GM10248 (cell line): ENCODE measurements around the gene GPATCH8.

Experiments used
- CTCF ChIA-PET: fragments of 300-600 bp; sonication (Branson Sonifier 250); formaldehyde crosslinking; extraction: SDS; loops from one replicate; lab custom pipeline; 2021; ENCODE audit warnings: antibody characterized with exemption; lab: Yijun Ruan, JAX
- POLR2A ChIA-PET: fragments of 350-650 bp; sonication (Branson Sonifier 250); formaldehyde crosslinking; extraction: SDS; loops from one replicate; lab custom pipeline; 2020; ENCODE audit warnings: antibody characterized with exemption; lab: Yijun Ruan, JAX
- DNase-seq: peaks from one replicate; pipeline ENCODE4 v3.0.0; 2012; ENCODE audit errors: extremely low spot score
- TF ChIP-seq, protein P1 (sequence below): IDR thresholded peaks from 2 replicates; pipeline ENCODE4 v1.5.1; 2012; ENCODE audit warnings: mild to moderate bottlenecking, low read depth; ENCODE audit errors: extremely low read depth, missing control alignments, control extremely low read depth

The GPATCH8 gene

DNA sequence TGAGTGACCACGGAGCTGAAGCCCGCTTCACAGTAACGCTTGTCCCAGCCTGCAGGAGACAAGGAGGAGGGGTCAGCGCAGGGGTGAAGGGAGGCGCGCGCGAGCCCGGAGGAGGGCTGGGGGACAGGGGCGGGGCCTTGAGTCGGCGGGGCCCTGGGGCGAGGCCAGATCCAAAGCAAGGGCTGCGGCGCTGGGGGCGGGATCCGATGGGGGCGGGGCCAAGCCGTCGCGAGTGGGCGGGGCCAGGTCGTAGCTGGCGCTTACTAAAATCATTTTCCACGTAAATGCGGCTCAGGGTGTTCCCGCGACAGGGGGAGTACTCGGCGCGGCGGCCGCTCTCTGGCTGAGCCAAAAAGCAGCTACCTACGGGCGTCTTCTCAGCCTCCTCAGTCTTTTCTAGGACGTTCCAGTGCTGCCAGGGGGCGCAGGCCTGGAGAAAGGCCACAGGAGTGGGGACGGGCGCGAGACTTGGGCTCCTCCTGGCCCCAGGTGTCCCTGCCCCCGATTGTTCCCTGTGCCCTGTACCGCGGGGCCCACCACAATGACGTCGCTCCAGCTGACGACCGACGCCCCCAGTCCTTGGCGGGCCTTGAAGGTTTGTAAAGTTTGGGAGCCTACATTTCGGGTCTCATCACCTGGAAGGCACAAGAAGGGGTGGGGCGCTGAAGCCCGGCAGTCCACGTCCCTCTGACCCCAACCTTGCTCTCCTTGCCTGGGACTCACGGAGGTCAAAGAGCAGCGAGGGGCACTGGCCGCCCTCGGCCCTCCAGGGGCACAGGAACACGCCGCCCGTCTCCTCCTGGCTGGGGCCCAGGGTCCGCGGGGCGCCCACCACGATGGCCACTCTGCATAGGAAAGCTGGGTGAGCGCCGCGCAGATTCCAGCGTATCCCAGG lies 117.7 kb downstream of the GPATCH8 start:
- peak; percentile 93 for DNase-seq
- CTCF ChIA-PET, result interaction anchor here (0.7 to 2.7 kb wide), 10 partner anchors 8 to 175 kb away, joined by 3 to 15 read pairs (median 5); no protein-coding TSS in a partner anchor
- POLR2A ChIA-PET, result interaction anchor here (0.5 kb wide), 1 partner anchor 40 kb away, joined by 3 read pairs; no protein-coding TSS in a partner anchor
- TF ChIP-seq, protein P1, sequence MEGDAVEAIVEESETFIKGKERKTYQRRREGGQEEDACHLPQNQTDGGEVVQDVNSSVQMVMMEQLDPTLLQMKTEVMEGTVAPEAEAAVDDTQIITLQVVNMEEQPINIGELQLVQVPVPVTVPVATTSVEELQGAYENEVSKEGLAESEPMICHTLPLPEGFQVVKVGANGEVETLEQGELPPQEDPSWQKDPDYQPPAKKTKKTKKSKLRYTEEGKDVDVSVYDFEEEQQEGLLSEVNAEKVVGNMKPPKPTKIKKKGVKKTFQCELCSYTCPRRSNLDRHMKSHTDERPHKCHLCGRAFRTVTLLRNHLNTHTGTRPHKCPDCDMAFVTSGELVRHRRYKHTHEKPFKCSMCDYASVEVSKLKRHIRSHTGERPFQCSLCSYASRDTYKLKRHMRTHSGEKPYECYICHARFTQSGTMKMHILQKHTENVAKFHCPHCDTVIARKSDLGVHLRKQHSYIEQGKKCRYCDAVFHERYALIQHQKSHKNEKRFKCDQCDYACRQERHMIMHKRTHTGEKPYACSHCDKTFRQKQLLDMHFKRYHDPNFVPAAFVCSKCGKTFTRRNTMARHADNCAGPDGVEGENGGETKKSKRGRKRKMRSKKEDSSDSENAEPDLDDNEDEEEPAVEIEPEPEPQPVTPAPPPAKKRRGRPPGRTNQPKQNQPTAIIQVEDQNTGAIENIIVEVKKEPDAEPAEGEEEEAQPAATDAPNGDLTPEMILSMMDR, result peak; percentile 4

DNA sequence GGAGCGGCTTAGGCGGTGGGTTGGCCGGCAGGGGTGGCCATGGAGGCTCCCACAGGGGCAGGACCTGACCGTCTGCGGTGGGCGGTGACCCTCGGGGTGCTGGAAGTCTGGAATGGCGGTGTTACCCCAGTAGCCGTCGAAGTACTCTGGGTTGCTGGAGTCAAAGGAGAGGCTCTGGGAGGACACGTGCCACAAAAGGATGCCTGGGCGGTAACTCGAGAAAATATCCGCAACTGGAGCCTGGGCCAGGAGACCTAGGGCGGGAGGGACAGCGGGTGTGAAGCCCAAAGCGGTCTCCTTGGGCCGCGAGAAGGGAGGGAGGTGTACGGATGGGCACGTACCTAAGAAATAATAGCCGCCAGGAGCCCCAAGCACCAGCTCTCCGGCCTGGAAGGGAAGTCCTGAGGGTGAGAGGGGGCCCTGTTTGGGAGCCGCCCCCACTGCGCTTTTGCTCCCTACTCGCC lies 118.4 kb downstream of the GPATCH8 start:
- no peak for DNase-seq
- ChIA-PET CTCF (interaction anchor here (0.8 to 2.7 kb wide), 8 partner anchors 9 to 175 kb away, joined by 3 to 15 read pairs (median 6); no protein-coding TSS in a partner anchor), POLR2A (no interaction called here)
- TF ChIP-seq, protein P1, result no peak

DNA sequence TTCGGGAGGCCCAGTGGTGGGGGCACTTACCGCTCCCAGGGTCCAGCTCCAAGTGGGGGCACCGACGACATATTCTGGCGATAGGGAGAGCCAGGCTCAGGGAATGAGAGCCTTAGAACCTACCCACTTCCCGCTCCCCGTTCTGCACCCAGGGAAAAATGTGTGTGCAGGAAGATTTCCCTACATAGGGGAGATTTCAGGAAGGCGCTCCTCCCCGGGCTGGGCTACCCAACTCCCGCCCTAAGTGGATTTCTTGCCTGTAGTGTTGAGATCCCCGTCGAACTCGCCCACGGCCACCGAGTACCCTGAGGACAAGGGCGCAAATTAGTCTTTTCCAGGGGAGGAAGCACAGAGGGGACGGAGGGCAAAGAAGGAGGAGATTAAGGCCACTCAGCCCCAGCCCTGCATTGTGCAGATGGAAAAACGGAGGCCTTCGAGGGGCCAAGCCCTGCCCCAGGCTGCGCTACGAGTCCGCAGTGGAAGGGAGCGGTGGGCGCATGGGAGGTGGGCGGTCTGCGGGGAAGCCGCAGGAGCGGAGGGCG lies 118.9 kb downstream of the GPATCH8 start:
- ChIA-PET CTCF (interaction anchor here (1.2 to 2.6 kb wide), 4 partner anchors 10 to 174 kb away, joined by 4 to 10 read pairs (median 6); no protein-coding TSS in a partner anchor), POLR2A (no interaction called here)
- DNase-seq, result no peak
- TF ChIP-seq, protein P1, result no peak

DNA sequence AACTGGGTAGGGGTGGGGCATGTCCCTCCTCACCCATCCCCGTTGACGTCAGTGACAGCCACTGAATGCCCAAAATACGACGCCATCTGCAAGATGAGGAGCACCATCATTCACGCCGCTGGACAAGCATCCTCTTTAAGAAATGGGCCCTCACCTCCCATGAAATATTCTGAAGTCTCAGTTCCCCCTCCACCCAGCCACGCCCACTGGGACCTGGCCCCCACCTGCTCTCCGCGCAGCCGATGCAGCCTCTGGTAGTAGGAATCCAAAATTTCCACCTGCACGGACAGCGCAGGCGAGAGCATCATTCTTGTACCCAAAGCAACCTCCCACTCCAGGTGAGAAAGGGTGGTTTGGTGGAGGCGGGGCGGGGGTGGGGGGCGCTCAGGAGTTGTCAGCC lies 119.3 kb downstream of the GPATCH8 start:
- CTCF ChIA-PET, result interaction anchor here (1.3 kb wide), 1 partner anchor 39 kb away, joined by 3 read pairs; the partner anchor contains the start of gene GRN
- POLR2A ChIA-PET, result no interaction called here
- DNase-seq, result no peak
- TF ChIP-seq, protein P1, result no peak

DNA sequence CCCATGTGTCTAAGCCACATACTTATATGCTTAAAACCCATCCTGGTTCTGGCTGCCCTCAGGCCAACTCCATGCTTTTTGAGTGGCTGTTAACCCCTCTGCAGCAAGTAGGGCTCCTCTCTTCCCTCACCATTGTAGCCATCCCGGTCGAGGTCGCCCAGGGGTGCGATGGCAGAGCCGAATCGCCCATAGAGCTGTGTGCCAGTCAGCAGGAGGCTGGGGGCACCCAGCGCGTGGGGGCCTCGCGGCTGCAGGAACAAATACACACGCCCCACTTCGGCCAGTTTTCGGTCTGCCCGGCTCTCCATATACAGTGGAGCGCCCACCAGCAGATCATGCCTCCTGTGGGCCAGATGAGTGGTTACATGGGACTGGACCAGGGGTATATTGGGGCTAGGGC lies 119.8 kb downstream of the GPATCH8 start:
- CTCF ChIA-PET, result interaction anchor here (1.3 kb wide), 1 partner anchor 39 kb away, joined by 3 read pairs; the partner anchor contains the start of gene GRN
- no peak for DNase-seq
- TF ChIP-seq, protein P1, result no peak
- POLR2A ChIA-PET, result no interaction called here

DNA sequence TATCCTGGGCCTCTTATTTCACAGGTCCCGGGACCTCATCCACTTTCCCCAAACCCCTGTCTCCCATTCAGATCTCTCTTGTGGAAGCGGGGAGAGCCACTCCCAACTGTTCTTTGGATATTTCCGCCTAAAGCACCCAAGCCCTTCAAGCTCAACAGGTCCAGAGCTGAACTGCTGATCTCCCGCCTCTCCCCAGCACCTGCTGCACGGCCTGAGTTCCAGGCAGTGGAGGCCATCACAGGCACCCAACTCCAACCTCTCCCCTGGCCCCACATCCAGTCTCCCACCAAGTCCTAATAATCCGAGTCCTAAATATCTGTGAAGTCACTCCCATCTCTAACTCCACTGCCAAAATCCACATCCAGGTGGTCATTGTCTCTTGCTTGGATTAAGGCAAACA lies 120.3 kb downstream of the GPATCH8 start:
- TF ChIP-seq, protein P1, result no peak
- DNase-seq, result no peak
- CTCF ChIA-PET, result interaction anchor here (1.3 kb wide), 1 partner anchor 38 kb away, joined by 3 read pairs; the partner anchor contains the start of gene GRN
- POLR2A ChIA-PET, result interaction anchor here (0.5 kb wide), 1 partner anchor 19 kb away, joined by 5 read pairs; the partner anchor contains the start of gene FAM171A2
